Uterus (tissue), 4 donors: ENCODE results near the gene MTMR2. TPM values are rescaled to one million over a fixed set of nuclear protein-coding genes. Genes with fewer than 3 reads are reported as not detected.
A peak's percentile ranks its signal among the peaks of the same experiment; 100 is the strongest.

ENCODE experiments used
- DNase-seq, 2 donors: peaks; one replicate each; pipeline ENCODE4 v3.0.0-alpha.2; 2019 to 2020
- H3K27ac ChIP-seq, 2 donors: fragments of 200-600 bp; sonication (generic); 1 replicate in 1 of 2; 2 replicates in 1 of 2; pipeline ENCODE4 v1.5.1; 2016 to 2018
- H3K27me3 ChIP-seq, 2 donors: fragments of 200-600 bp; sonication (generic); one replicate each; pipeline ENCODE4 v1.5.1; 2018 to 2019; ENCODE audit warnings: control low read depth in 1 of 2
- H3K36me3 ChIP-seq, 2 donors: fragments of 200-600 bp; sonication (generic); one replicate each; pipeline ENCODE4 v1.5.1; 2019; ENCODE audit warnings: control low read depth in 1 of 2
- H3K4me1 ChIP-seq, 2 donors: fragments of 200-600 bp; sonication (generic); one replicate each; pipeline ENCODE4 v1.5.1; 2018 to 2019; ENCODE audit warnings: control low read depth in 1 of 2
- H3K4me3 ChIP-seq, 2 donors: fragments of 200-600 bp; sonication (generic); 1 replicate in 1 of 2; 2 replicates in 1 of 2; pipeline ENCODE4 v1.5.1; 2018 to 2019; ENCODE audit warnings: mild to moderate bottlenecking in 1 of 2
- H3K9me3 ChIP-seq, 2 donors: fragments of 200-600 bp; sonication (generic); one replicate each; pipeline ENCODE4 v1.5.1; 2019; ENCODE audit warnings: control low read depth in 1 of 2
- POLR2A ChIP-seq, 2 donors: fragments of 450-650 bp; IDR thresholded peaks; one replicate each; pipeline ENCODE4 v1.6.1; 2016; ENCODE audit warnings: antibody characterized with exemption in 2 of 2, mild to moderate bottlenecking in 1 of 2, moderate library complexity in 1 of 2
- intact Hi-C: fragments of 100-400 bp; cut with DNase I; formaldehyde crosslinking; loops from one replicate; pipeline ENCODE4 v1.15.1; 2023; ENCODE audit warnings: low total_unique reads
- total RNA-seq, 4 donors: library from RNA; depleted of rRNA in 3 of 4; stranded (reverse); fragments of >200 nt in 3 of 4; gene quantifications; one replicate each; pipeline versions ENCODE4 v1.1.0 to v1.2.4, GENCODE V29; 2014 to 2023
- TF ChIP-seq, protein P1 (sequence below), 4 experiments: fragments of 200-600 bp in 2 of 4; fragments of 450-650 bp in 2 of 4; sonication (generic) in 2 of 4; IDR thresholded peaks; one replicate each; pipeline ENCODE4 v1.5.1; 2016 to 2019; ENCODE audit warnings: antibody characterized with exemption in 4 of 4, mild to moderate bottlenecking in 2 of 4, moderate library complexity in 1 of 4
- donor health status: DM: yes; HTN: yes; CAD: no.

The MTMR2 gene
- total RNA-seq: 10 to 100 TPM; 10.9 to 45.5 (median 21.6) TPM

DNA sequence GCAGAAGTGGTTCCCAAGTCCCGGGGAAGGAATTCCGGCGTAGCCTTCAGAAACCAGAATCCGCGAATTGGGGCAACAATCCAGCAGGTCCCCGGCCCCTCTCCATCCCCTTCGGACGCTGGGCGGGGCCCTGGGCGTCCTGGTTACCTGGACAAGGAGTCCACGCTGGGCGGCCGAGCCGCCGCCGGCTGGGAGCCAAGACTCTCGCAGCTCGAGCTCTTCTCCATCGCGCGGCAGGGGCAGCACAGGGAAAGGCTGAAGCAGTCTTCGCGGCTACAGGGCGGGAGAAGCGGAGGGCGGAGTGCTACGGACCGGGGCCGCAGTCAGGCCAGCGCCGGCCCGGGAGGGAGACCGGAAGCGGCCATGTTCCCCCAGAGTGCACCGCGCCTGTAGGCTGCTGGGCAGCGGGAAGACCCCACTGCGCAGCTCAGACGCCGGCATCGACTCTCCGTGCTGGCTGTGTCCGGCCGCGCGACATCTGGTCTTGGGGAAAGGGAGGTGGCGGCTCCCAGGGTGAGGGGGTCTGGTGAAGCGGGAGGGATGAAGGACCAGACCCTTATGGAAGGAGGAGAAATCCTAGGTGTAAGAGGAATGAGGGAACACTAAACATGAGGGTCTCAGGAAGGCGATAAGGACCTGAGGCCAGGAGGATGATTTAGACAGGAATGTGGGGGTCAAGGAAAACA lies at the start of gene MTMR2:
Gene MTMR2, minus strand, starts transcription at position 380 of the 686 bp plus-strand sequence. Its CDS starts 153 bp downstream, at position 227.
- Histone ChIP-seq H3K4me3 (peak within 1 kb of the TSS; percentile 76 to 88), H3K27ac (peak within 1 kb of the TSS; percentile 98), H3K4me1 (no peaks in the 10 kb centered on the region), H3K27me3 (no peaks in the 10 kb centered on the region), H3K9me3 (no peaks in the 10 kb centered on the region), H3K36me3 (no peaks in the 10 kb centered on the region)
- TF ChIP-seq, protein P1, sequence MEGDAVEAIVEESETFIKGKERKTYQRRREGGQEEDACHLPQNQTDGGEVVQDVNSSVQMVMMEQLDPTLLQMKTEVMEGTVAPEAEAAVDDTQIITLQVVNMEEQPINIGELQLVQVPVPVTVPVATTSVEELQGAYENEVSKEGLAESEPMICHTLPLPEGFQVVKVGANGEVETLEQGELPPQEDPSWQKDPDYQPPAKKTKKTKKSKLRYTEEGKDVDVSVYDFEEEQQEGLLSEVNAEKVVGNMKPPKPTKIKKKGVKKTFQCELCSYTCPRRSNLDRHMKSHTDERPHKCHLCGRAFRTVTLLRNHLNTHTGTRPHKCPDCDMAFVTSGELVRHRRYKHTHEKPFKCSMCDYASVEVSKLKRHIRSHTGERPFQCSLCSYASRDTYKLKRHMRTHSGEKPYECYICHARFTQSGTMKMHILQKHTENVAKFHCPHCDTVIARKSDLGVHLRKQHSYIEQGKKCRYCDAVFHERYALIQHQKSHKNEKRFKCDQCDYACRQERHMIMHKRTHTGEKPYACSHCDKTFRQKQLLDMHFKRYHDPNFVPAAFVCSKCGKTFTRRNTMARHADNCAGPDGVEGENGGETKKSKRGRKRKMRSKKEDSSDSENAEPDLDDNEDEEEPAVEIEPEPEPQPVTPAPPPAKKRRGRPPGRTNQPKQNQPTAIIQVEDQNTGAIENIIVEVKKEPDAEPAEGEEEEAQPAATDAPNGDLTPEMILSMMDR (IDR thresholded peaks at IDR 0.05): no peak
- peak; percentile 31 to 72 for TF ChIP-seq POLR2A (IDR thresholded peaks at IDR 0.05)
- intact Hi-C loops: no loop called here
- peak; percentile 67 to 79 for DNase-seq

DNA sequence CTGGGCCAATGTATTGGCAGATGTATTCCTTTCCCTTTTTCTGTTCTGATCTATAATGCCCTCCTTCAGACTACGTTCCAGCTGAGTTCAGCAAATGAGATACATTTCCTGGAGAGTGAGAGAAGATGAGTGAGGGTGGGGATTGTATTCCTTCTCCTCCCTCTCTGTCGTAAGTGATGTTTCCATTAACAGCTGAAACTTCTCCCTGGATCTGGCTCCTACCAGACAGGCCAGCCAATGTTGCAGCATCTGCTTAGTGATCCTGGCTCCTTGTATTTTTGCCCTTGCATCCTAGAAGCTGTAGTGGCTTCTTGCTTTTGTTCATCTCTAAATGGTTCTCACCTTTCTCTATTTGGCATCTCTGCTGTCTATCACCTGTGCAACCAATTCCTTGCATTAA lies 48.2 kb upstream of the MTMR2 start:
- Histone ChIP-seq H3K27ac (no peak overlapping the region), H3K4me3 (no peak overlapping the region), H3K36me3 (no peaks in the 10 kb centered on the region), H3K27me3 (no peaks in the 10 kb centered on the region), H3K9me3 (peaks cover 0 to 7% of the 10 kb centered on the region in 2 donors), H3K4me1 (no peaks in the 10 kb centered on the region)
- no peak for TF ChIP-seq POLR2A (IDR thresholded peaks at IDR 0.05)
- TF ChIP-seq, protein P1 (IDR thresholded peaks at IDR 0.05): no peak
- intact Hi-C loops: no loop called here
- no peak for DNase-seq

DNA sequence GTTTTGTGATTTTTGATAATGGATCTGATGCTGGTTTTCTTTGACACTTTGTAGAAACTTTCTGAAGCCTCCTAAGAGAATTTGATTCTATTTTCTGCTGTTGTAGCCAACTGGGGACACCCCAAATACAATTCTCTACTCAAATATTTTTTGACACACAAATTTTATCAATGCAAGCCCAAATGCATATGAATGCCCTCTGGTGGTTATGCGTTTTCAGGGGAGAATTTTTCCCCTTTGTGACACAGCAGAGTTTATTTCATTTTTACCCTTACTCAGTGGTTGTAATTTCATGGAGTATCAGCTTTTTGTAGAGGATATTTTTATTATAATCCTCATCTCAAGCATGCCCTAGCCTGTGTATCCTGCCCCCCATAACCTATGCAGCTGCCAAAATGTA lies 44.7 kb upstream of the MTMR2 start:
- Histone ChIP-seq H3K9me3 (peaks cover 0 to 7% of the 10 kb centered on the region in 2 donors), H3K27me3 (no peaks in the 10 kb centered on the region), H3K36me3 (no peaks in the 10 kb centered on the region), H3K4me1 (no peaks in the 10 kb centered on the region), H3K4me3 (no peak overlapping the region), H3K27ac (no peak overlapping the region)
- intact Hi-C loops: no loop called here
- no peak for TF ChIP-seq POLR2A (IDR thresholded peaks at IDR 0.05)
- TF ChIP-seq, protein P1 (IDR thresholded peaks at IDR 0.05): no peak
- DNase-seq: no peak

DNA sequence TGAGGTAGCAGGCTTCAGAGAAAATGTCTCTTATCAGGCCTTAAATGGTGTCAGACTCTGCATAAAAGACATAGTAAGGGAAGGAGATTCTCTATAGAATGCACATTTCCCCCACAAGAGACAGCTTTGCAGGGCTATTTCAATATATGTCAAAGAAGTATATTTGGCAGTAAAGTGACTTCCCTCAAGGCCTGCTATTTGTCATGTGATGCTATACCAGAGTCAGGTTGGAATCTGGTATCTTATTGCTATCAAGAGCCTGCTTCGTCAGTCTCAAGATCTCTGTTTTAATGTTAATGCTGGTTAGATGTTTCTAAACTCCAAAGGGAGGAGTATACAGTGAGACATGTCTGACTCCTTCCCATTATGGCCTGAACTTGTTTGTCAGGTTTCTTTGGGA lies 40.4 kb upstream of the MTMR2 start:
- Histone ChIP-seq H3K4me3 (no peak overlapping the region), H3K9me3 (peaks cover 0 to 7% of the 10 kb centered on the region in 2 donors), H3K4me1 (no peaks in the 10 kb centered on the region), H3K36me3 (no peaks in the 10 kb centered on the region), H3K27ac (no peak overlapping the region), H3K27me3 (no peaks in the 10 kb centered on the region)
- no peak for DNase-seq
- TF ChIP-seq, protein P1 (IDR thresholded peaks at IDR 0.05): no peak
- TF ChIP-seq POLR2A (IDR thresholded peaks at IDR 0.05): no peak
- intact Hi-C loops: no loop called here

DNA sequence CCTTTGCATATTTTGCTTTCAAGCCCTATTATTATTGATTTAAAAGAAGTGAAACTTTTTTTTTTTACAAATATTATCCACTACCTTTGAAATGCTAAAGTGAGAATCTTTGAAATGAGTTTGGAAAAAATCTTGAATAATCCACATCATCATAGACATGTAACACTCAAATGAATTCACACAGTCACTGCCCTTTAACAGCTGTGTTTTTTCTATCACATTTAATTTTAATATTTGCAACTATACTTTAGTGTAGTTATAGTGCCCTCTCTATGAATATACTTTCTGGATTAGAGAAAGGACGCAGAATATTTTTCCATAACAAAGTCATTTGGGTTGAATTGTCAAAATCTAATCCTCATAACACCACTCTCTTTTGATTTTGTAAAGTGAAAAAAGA lies 37.9 kb upstream of the MTMR2 start:
- intact Hi-C loops: no loop called here
- Histone ChIP-seq H3K36me3 (no peaks in the 10 kb centered on the region), H3K9me3 (no peaks in the 10 kb centered on the region), H3K27me3 (no peaks in the 10 kb centered on the region), H3K27ac (no peak overlapping the region), H3K4me3 (no peak overlapping the region), H3K4me1 (no peaks in the 10 kb centered on the region)
- DNase-seq: no peak
- TF ChIP-seq POLR2A (IDR thresholded peaks at IDR 0.05): no peak
- TF ChIP-seq, protein P1 (IDR thresholded peaks at IDR 0.05): no peak
